ENCODE measurements around the gene ECE2.

The ECE2 gene

DNA sequence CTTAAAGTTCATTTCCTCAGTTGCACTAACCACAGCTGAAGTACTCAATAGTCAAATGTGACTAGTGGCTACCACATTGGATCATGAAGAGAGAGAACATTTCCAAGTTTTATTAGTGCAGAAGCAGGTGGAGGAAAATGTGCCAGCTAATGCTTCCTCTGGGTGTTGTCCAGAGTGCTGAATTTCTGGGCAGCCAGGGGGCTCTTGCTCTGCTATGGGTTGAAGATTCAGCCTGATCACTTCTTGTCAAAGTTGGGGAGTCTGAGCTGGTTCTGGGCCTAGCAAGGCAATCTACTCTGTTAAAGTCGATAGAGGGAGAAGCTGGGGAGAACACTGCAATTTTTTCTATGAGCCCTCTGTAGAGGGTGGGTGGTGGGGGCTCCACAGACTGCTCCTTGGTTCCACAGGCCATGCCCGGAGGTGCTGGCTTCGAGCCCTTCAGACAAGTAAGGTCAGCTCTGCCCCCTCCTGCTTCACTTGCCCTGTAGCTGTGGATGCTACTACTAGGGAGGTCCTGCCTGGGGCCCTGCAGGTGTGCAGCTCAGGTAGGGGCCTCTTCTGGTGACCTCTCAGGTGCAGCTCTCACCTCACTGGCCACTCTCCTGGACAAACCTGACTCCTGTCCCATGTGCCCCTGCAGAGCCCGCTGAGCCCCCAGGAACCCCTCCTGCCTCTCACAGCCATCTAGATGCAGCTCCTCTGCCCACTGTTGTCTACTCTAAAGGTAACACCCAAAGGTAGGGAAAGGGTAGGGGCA, 35.3 kb upstream of the ECE2 start:
- peak in 2 of 4 experiments; percentile 25 to 29 for DNase-seq

DNA sequence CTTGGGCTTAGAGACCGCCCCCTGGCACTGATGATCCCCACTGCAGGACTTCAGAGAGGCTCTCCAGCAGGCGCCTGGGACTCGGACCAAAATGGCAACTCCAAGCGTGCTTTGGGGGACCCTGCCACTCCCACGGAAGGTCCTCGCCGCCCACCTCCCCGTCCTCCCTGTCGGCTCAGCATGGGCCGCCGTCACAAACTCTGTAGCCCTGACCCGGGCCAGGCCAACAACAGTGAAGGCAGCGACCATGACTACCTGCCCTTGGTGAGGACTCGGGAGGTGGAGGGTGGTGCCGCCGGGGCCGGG, 34.7 kb upstream of the ECE2 start:
- no peak for DNase-seq

DNA sequence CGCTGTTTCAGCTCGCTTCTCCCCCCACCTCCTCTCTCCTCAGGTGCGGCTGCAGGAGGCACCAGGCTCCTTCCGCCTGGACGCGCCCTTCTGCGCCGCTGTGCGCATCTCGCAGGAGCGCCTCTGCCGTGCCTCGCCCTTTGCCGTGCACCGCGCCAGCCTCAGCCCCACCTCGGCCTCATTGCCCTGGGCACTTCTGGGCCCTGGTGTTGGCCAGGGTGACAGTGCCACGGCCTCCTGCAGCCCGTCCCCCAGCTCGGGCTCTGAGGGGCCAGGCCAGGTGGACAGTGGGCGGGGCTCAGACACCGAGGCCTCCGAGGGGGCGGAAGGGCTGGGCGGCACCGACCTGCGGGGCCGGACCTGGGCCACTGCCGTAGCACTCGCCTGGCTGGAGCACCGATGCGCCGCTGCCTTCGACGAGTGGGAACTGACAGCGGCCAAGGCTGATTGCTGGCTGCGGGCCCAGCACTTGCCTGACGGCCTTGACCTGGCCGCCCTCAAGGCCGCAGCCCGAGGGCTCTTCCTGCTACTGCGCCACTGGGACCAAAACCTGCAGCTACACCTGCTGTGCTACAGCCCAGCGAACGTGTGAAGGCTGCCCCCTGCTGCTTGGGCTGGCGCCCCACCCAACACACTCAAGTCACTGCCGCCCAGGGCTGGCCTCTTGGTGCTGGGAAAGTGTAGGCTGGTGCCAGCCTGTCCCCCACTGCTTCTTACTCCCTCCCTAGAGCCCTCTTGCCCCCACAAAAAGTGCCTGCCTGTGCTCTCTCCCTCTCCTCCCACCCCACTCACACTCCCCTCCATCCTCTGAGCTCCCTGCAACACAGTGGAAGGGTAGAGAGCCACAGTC, 34.1 kb upstream of the ECE2 start:
- peak in 1 of 4 experiments; percentile 19 for DNase-seq

DNA sequence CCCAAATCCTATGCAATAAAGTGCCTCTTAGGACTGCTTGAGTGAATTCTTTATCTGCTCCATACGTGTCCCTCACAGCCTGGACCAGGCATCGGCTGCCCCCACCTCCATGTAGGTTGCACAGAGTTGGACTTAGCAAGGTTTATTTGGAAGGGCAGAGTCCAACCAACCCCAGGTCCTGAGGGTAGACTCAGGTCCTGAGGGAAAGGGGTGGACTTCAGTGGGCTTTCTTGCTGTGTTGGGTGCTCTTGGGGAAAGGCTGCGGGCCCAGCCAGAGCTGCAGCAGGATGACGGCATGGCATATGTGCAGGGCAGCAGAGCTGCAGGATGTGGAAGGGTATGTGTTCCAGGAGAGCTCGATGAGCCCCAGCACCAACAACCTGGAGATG, 33.5 kb upstream of the ECE2 start:
- no peak for DNase-seq

DNA sequence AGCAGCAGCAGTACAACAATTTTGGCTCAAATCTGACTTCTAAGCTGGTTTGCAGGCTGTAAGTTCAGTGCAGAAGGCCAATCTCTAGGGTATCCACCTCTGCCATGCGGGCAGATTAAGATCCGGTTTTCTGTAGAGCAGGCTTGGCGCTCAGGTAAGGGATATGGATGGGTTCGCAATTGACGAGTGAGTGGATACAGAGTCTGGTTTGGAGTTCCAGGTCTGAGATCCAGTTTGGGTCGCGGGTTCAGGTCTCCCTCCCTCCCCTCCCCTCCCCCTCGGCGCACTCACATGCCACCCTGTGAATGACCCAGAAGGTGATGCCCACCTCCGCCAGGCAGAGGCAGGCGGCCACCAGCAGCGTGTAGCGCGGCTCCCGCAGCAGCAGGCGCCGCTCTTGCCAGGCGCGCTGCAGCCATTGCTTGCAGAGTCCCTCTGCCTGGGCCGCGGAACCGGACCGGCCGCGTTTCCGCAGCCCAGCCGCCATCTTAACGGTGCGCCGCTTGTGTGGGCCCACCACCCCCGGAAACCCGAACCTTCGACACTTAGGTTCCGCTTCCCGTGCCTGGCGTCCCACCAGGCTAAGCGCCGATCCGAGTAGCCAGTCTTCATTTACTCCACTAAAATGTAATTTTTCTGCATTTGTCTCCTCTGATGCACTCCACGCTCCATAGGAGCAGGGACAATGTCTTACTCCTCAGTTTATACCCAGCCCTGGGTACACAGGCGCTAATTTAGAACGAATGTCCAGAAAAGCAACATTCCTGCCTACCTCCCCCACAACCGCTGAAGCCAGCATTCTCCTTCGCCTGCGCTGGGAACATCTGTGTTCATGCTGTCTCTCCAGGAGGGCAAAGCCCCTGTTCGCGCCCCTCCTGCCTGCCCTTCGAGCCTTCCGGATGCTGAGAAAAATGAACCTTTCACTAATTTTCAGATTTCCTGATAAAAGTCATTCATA, 27.1 kb upstream of the ECE2 start, which contains the start of gene ALG3:
Gene ALG3 (minus strand): TSS at position 509 of the 958 bp plus-strand sequence. CDS start 22 bp downstream, at position 487.
- peak; percentile 93 to 96 (median 96) for DNase-seq

DNA sequence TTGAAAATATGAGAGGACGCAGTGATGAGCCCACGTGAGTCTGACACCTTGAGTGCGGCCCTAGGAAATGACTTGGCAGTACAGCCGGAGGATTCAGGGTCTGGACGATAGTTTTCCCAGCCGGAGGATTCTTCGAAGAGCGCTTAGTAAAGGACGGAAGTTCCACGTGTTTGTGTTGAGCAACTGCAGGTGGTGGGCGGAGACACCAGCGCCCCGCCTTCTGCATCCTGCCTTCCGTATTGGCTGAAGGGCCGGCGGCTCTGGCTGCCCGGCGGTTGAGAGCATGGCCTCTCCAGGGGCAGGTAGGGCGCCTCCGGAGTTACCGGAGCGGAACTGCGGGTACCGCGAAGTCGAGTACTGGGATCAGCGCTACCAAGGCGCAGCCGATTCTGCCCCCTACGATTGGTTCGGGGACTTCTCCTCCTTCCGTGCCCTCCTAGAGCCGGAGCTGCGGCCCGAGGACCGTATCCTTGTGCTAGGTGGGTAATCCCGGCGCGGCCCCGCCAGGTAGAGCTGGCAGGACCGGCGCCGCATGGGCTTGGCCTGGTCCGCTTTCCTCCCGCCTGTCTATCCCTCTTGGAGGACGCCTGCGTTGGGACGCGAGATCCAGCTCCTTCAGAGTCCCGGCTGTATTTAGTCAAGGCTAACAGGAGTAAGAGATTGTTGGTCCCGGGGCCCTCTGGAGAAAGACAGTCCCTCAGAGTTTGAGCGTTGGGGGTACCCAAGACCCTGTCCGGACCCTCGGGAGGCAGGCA, 26.2 kb upstream of the ECE2 start, which contains the start of gene EEF1AKMT4:
Gene EEF1AKMT4 (plus strand): TSS at position 261 of the 755 bp plus-strand sequence. CDS start 23 bp downstream, at position 284.
- peak; percentile 98 to 99 (median 98) for DNase-seq

DNA sequence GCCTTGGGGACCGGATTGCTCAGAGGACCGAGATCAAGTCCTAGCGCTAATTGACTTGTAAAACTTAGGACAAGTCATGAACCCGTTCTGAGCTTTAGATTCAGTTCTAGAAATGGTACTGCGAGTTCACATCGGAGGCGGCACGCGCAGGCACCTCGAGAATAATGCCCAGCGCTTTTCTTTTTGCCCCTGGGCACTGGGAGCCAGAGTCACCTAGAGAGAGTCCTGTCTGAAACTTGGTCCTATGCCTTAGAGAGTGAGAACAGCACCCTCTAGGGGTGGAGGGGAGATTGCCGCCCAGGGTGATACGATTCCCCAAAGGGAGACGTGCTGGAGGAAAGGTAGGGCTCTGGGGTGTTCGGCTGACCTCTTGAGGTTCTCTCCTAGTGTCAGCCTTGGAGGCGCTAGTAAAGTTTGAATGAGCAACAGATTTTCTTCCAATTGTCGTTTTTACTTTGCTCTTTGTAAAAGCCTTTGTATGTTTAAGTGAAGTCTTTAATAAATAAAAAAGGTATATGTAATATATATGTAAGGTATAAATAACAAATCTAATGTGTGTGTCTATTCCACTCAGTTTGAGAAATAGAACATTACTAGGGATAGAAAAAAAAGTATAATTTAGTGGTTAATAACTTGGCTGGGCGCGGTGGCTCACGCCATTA, 25.5 kb upstream of the ECE2 start:
- DNase-seq, result peak; percentile 95 to 97 (median 96)

DNA sequence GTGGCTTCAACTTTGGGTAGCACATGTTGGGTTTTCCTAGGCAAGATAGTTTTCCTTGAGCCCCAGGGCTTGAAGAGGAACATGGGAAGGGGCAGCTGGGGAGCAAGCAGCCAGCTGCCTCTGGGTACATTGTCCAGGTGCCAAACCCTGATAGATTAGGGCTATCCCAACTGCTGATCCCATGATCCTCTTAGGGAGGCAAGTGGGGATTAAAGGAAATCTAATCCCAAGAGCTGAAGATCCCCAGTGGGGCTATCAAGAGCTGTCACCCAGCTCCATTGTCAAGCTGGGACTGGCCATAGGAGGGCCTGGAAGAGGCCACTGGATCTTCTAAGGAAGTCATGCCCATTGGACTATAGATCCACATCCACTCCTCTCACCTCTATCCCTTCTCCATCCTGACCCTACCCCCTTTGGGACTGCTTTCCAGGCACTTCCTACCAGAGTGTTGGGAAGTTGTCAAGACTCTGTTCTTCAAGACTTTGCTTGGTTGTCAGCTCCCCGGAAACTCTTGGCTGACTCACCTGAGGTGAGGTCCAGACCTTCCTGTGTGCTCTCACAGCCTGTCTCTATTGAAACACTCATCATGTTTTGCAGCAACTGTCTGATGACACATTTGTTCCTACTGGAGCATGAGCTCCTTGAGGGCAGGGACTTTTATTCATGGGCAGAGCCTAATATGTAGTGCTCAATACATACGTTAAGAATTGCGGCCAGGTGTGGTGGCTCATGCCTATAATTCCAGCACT, 20.4 kb upstream of the ECE2 start:
- no peak for DNase-seq

DNA sequence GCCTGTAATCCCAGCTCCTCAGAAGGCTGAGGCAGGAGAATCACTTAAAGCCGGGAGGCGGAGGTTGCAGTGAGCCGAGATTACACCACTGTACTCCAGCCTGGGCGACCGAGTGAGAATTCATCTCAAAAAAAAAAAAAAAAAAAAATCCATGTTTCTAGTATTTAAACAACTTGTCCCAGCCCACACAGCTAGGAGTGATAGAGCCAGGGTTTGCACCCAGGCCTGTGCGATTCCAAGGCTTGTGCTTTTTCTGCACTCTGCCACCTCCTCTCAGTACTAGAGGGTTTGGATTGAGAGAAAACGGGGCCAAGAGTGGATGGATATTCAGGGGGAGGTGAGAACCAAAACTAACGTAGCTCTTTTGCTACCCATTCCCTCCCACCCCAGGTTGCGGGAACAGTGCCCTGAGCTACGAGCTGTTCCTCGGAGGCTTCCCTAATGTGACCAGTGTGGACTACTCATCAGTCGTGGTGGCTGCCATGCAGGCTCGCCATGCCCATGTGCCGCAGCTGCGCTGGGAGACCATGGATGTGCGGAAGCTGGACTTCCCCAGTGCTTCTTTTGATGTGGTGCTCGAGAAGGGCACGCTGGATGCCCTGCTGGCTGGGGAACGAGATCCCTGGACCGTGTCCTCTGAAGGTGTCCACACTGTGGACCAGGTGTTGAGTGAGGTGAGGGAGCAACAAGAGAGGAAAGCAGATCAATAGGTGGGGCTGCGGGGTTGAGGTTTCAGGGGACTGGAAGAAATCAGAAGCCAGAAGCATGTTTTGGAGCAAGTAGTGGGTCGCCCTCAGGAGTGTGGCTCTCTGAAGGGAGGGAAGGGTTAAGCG, 18.5 kb upstream of the ECE2 start:
- no peak for DNase-seq

DNA sequence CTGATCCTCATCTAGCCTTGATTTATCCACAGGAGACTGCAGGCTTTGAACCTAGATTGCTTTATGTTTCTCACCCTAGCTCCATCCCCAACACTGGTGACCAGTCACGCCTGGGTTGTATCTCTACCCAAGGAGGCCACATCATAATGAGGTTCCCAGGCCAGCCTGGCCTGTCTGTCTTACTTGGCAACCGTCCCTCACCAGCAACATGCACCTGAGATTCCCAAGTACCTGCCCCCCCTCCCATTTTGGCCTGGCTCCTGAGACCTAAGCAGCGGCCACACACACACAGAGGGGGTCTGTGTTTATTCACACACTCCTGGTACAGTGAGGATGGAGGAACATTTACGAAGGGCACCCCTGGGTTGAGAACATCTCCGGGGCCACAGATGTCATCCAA, 16.9 kb upstream of the ECE2 start:
- DNase-seq, result no peak

DNA sequence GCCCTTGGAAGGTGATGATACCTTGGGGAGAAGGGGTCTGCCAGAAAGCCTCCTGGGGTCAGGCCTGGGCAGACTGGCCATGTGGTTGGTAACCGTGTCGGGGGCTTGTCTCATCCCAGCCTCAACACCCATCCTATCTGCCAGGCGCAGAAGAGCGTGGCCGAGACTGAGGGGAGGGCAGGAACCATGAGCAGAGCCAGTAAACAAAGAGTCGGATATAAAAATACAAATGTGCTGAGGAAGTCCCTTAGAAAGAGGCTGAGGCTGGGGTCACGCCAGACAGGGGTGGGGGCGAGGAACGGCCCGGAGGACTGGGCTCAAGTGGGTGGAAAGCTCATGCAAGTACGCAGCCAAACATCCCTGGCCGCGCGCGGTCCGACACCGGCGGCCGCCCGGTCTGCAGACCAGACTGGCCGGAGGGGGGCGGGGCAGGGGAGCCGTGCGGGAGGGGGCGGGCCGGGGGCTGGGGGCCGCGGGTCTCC, 16.4 kb upstream of the ECE2 start:
- no peak for DNase-seq

DNA sequence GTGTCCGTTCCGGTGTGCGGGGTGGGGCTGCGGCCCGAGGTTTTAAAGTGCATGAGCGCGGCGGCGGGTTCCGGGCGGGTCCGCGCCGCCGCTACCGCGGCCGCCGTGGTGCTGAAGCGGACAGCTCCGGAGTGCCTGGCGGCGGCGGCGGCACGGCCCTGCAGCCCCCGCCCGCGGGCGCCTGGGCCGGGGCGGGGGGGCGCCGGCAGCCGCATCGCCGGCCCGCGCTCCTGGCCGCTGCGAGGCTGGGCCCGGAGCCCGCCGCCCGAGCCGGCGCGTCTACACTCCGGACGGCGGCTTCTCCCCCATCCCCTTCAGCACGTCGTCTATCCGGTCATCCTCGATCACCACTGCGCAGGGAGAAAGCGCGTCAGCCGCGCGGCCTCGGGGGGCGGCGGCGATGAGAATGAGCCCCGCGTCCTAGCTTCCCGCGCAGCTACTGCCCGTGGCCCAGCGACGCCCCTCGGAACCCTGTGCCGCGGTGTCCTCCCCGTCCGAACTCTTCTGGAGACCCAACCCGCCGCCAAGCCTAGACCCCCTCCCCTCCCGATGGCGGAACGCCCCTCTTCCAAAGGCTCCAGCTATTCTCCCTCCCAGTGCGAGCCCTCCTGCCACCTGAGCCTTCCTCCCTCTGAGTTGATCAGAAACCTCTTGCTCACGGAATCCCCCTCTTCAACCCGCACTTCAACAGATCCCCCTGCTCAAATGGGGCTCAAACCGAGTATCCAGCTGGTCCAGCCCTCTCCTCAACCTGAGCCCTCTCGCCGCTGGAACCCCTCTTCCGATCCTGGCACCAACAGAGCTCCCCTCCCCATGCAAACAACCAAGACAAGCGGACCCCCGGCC, 15.7 kb upstream of the ECE2 start:
- peak; percentile 27 to 74 (median 56) for DNase-seq

DNA sequence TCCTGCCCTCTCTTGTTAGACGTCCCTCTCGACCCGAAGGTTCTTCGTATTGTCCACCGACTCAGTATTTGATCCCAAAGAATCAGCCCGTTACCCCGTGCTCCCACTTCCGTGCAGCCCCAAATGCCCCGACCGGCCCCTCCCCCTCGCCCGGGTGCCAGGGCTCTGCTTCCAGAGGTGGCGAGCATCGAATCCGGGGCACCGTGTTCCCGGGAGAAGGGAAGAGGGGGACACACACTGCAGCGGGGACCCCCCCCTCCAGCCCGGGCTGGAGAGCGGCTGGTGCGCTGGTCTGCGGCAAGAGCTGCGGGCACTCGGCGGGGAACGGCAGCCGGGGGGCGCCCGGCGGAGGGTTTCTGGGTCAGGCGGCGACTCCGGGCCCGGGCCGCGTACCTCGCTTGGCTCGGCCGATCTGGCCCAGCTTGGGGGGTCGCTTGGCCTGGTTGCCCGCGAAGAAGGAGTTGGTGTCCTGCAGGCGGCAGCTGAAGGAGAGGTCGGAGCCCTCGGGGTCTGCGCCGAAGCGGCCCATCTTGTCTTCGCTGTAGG, 15.0 kb upstream of the ECE2 start:
- DNase-seq, result no peak

DNA sequence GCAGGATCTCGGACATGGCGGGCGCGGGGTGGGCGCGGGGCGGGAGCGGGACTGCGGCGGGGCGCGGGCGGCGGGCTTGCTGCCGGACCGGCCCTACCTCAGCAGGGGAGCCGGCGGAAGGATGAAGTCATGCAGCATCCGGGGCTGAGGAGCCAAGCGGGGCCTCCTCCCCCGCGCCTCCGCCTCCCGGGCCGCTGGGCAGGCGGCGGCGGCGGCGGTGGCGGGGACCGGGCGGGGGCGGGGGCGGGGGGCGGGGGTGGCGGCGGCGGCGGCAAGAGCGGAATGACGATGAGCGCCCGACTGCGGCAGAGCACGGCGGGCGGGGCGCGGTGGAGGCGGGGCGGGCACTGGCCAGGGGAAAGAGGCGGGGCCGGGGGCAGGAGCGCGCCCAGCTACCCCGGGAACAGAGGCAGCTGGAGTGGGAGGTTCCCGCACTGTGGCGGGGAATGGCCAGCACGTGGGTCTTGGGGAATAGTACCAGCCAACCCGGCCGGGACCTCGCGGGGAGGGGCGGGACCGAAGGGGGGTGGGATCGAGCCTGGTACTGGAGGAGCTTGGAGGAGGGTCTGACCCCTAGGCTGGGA, 14.5 kb upstream of the ECE2 start, which contains the start of gene CAMK2N2:
Gene CAMK2N2 (minus strand): TSS at position 284 of the 584 bp plus-strand sequence. CDS start 268 bp downstream, at position 16.
- peak; percentile 55 to 76 (median 64) for DNase-seq

DNA sequence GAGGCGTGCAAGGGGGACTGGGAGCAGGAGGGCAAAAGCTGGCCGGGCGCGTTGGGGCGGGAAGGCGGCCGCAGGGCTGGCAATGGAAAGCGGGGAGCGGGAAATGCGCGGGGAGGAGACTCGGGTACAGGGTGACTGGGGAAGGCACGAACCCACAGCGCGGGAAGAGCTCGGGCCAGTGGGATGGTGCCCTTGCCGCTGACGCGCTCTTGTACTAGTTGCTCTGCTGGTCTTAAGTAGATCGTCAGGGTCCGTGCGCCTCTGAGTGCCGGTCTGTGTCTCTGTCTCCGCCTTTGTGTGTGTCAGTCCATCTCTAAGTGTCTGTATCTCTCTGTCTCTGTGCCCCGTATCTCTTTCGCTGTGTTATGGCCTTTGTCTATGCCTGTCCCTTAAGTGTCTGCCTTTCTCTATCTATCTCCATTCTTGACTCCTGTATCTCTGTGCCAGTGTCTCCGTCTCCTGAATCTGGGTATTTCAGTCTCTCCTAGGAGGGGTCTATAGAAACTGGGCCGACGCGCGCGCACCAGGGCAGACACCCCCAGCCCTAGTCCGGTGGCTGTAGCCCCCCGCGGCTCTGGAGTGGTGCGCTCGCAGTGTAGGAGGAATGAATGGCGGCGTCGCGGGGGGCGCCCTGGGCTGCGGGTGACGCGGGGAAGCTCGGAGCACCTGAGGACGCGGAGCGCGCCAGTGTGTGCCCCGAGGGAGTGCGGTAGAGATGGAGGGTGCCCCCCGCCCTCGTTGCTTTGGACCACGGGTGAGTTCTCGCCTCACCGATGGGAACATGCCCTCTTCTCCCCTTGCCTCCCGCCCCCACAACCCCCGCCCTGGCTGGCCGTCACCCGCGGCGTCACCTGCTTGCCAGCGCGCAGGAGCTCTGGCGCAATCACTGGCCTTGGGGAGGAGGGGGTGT, 13.7 kb upstream of the ECE2 start:
- DNase-seq, result peak in 3 of 4 experiments; percentile 21 to 79 (median 72)

DNA sequence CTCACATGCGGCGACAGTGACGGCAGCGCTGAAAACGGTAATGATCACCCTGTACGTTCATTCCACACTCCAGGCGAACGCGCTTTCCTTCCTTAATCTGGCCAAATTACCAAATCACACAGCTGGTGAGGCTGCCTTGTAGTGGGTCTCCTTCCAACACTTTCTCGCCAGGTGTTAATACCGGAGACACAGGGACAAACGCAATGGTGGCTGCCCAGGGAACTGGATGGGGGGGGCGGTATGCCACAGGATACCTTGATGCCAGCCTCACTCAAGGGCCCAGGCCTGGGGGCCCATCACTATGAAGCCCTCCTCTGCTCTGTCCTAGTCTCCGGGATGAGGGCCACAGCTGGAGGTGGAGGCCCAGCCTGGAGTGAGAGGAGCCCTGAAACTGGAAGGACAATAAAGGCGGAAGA, 13.1 kb upstream of the ECE2 start:
- DNase-seq, result peak in 2 of 4 experiments; percentile 38 to 61
